GM18499 (cell line): Measurements from ENCODE around the gene ATG14.
A peak's percentile ranks its signal among the peaks of the same experiment; 100 is the strongest.
"Not testable (repeated sequence)": the region's sequence is repeated elsewhere in the genome, so short reads cannot be mapped to it uniquely, and the experiment has no call there.

Source experiments
- ATAC-seq: cut with Tn5 transposase; IDR thresholded peaks from one replicate; pipeline ENCODE4 v1.9.1; 2021; ENCODE audit warnings: moderate number of reproducible peaks; ENCODE audit not compliant: insufficient read depth, unreplicated experiment

Gene ATG14

DNA sequence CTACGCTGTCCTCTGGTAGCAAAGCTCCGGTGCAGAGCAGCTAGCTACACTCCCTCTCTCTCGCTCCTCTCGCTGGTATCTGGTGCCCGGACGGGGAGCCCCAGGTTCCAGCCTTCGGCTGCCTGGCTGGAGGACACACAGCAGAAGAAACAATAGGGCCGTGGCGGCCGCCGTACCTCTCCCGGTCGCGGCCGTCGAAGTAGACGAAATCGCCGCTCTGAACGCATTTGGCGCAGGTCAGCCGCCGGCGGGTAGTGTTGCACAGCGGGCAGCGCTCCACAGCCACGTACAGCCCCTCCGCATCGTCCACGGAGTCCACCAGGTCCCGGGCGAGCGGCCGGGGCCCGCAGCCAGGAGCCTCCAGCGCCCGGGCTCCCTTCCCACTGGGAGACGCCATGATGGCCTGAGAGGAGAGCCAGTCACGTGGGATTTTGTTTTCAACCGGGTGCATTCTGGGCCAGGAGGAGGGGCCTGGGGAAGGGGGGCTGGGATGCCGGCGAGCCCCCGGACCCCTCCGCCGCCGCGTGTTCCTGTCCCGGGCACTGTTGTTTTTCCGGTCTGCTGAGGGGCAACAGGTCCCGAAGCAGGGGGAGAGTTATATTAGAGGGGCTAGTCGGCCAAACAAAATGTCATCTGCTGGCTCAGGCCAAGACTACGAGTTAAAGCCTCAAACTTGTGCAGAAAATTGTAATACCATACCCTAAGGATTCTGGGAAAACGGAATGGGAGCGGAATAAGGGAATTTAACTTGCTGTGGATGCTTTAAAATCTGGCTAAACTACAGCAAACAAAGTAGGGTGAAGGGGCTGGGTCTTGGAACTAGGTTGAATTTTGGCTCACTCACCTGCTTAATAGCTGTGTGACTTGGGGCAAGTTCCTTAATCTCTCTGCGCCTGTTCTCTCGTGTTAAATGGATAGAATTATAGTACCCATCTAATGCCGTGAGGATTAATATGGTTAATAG lies at the start of gene ATG14:
Gene ATG14 (minus strand): TSS at position 405 of the 964 bp plus-strand sequence. CDS start 8 bp downstream, at position 397.
- peak; percentile 80 for ATAC-seq

- peak; percentile 63 for ATAC-seq
Measured at GRCh38 chr14:55458800-55459515, 47.3 kb upstream of the ATG14 start.

DNA sequence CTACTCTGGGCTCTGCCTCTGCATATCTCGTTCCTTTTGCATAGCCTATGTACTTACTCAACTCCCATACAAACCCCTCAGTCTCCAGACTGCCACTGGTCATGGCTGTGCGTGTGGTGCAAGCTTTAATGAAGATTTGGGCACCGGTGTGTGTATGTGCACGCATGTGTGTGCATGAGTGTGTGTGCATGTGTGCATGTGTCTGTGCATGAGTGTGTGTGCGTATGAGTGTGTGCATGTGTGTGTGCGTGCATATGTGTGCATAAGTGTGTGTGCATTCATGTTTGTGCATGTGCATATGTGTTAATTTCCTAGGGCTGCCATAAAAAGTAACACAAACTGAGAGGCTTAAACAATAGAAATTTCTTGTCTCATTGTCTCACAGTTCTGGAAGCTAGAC lies 45.9 kb upstream of the ATG14 start:
- ATAC-seq: no peak

DNA sequence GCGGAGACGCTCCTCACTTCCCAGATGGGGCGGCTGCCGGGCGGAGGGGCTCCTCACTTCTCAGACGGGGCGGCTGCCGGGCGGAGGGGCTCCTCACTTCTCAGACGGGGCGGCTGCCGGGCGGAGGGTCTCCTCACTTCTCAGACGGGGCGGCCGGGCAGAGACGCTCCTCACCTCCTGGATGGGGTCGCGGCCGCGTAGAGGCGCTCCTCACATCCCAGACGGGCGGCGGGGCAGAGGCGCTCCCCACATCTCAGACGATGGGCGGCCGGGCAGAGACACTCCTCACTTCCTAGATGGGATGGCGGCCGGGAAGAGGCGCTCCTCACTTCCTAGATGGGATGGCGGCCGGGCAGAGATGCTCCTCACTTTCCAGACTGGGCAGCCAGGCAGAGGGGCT lies 44.8 kb upstream of the ATG14 start:
- not testable (repeated sequence) for ATAC-seq

GRCh38 chr14:55454264-55455002 lies 42.8 kb upstream of the ATG14 start:
- no peak for ATAC-seq

DNA sequence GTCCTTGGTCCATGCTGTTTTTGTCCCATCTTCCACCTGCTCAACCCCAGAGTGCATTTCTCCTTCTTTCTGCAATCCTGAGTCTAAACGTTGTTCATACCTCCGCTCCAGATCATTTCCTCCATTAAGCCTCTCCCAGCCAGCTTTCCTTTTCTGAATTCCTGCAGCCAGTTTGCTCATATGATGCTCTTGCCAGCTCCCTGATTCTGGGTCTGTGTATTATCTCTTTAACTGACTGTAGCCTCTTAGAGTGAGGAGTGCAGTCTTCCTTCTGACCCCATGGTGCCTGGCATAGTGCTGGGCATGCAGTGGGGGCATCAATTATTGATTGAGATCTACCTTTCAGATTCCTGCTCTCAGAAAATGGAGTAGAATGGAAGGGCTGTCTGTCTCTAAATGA lies 40.3 kb upstream of the ATG14 start:
- no peak for ATAC-seq

DNA sequence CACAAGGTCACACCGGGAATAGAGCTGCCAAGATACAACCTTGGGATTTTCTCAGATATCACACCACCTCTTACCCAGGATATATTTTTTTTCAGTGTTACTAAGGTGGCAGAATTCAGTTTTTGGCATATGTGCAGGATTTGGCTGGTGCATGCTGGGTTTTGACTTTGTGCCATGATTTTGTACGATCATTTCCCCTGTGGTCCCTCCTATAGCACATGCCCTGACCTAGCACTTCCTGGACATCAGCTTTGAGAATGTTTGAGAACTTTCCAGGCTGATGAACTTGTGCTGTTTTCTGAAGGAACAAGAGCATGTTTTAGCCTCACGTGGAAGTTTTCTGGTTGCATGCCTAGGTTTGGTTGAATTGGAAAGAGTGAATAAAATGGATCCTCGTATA lies 39.8 kb upstream of the ATG14 start:
- no peak for ATAC-seq

DNA sequence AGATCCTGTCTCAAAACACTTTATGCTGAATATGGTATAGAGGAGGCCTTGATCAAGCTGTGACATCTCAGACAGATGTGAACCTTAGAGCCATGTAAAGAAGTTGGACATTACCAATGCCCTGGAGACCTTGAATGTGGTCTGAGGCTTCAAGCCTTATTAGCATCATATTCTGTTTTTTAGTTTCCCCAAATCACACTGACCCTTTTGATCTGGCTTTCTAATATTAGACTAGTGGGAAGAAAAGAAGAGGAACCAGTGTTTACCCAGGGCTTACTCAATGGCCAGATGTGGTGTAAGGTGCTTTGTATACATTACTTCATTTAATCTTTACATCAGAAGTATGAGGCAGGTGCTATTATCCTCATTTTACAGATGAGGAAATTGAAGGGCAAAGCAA lies 39.4 kb upstream of the ATG14 start:
- ATAC-seq: no peak

GRCh38 chr14:55450539-55450938 lies 38.9 kb upstream of the ATG14 start:
- ATAC-seq: no peak

- ATAC-seq: no peak
Measured at GRCh38 chr14:55450124-55450523, 38.5 kb upstream of the ATG14 start.

DNA sequence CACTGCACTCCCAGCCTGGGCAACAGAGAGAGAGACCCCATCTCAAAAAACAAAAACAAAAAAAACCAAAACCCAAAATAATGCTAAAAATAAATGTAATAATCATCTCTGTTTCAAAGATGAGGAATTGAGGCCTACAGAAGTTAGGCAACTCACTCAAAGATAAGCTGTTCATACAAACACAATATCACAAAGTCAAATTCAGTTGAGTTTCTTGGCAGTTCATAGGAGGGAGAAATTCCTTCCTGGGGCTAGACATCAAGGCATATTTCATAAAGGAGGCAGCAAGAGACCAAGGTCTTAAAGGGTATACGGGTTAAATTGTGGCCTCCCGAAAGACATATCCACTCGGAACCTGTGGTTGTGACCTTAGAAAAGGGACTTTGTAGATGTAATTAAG lies 37.5 kb upstream of the ATG14 start:
- ATAC-seq: no peak

DNA sequence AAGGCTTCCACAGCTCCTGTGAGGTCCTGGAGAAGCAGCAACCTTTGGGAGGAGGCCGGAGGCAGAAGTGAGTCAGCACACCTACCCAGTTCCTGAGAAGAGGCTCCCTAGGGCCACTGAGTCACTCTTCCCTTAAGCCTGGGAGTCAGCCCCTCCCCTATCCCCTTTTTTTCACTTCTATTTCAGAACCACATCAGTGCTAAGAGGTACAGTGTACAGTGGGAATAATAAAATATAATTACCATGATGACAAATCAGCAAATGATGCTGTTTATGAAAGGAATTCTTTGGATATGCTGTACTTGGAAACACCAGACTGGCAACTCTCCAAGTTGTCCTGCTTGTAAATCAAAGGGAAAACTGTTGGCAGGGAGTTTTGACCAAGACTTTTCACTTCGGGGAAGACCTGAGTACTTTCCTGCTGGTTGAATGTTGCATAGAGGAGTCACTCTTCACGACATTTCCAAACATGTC lies 36.5 kb upstream of the ATG14 start:
- ATAC-seq: no peak

- ATAC-seq: no peak
Measured at GRCh38 chr14:55446833-55447232, 35.2 kb upstream of the ATG14 start.

- no peak for ATAC-seq
Measured at GRCh38 chr14:55446127-55446736, 34.6 kb upstream of the ATG14 start.

- ATAC-seq: no peak
Measured at GRCh38 chr14:55441286-55441685, 29.7 kb upstream of the ATG14 start.

GRCh38 chr14:55440385-55440784 lies 28.8 kb upstream of the ATG14 start, which contains the start of gene TBPL2:
Gene TBPL2 (minus strand): TSS chr14:55440616. CDS start chr14:55440449, 167 bp downstream.
- ATAC-seq: no peak

GRCh38 chr14:55438066-55438683 lies 26.5 kb upstream of the ATG14 start:
- ATAC-seq: no peak

GRCh38 chr14:55436931-55437330 lies 25.3 kb upstream of the ATG14 start:
- ATAC-seq: no peak

GRCh38 chr14:55436519-55436918 lies 24.9 kb upstream of the ATG14 start:
- no peak for ATAC-seq

DNA sequence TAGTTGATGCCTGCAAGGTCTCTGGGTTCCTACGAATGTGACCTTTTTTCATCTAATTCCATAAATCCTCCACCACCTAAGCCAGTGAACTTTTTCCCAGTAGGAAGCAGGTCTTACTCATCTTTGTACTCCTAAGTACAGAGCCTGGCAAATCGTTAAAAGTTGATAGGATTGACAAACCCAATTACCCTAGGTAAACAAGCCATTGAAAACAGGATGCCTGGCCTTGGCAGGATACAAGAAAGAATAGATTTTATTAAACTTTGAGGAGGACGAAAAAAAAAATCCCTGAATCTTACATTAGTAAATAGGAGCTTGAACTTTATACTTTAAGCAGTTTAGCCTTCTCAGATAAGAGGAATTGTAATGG lies 23.2 kb upstream of the ATG14 start:
- ATAC-seq: no peak
